ENCODE data around the gene SPIRE2. TPM values are rescaled to one million over a fixed set of nuclear protein-coding genes. Genes with fewer than 3 reads are reported as not detected.

The SPIRE2 gene
- total and polyA plus RNA-seq, 2 of the 13 experiments (the other 11 are each of a cell fraction or from before 2014, with no cell fraction given): 13.3 to 37.5 TPM

DNA sequence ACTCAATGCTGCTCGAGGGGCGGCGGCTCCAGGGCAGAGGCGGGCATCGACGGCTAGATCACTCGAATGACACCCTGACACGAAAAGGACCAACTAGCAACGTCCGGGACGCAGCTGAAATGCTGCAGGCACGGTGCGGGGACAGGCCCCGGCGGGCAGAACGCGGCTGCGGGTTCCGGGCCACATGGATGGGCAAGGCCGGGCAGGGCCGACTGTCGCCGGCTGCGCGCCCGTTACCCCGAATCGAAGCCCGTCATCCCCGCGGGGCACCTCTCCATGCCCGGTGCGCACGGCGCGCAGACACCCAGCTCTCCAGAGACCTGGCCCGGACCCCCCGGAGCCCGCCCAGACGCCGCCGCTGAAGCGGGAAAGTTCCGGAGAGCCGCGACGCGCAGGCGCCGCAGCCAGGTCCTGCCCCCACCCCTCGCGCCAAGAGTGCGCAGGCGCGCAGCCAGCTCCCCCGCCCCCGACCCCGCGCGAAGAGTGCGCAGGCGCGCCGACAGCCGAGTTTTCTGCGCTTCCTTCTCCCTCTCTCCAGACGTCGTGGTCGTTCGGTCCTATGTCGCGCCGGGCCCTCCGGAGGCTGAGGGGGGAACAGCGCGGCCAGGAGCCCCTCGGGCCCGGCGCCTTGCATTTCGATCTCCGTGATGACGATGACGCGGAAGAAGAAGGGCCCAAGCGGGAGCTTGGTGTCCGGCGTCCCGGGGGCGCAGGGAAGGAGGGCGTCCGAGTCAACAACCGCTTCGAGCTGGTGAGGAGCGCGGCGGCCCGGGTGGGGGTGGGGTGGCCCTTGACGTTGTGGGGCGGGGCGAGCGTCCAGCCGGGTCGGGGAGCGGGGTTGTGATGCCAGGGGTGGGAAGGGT lies 45.1 kb downstream of the SPIRE2 start, which contains the start of gene TCF25 (continued):
- peak in 1 of 2 experiments; percentile 78; a peak in 2 of 4 replicates for TF ChIP-seq HMGXB4 (CRISPR knock-in tag; IDR thresholded peaks at IDR 0.05; ENCODE audit: borderline replicate concordance in 1 of 2, low read depth in 1 of 2)
- peak; percentile 89; the same call in 1 of the 2 replicates for TF ChIP-seq NRL (CRISPR knock-in tag; IDR thresholded peaks at IDR 0.05; ENCODE audit: borderline replicate concordance)
- TF ChIP-seq ZNF101 (CRISPR knock-in tag; IDR thresholded peaks at IDR 0.05; ENCODE audit: borderline replicate concordance, low read depth): peak; percentile 20; the same call in 1 of the 2 replicates
- TF ChIP-seq ZNF329 (CRISPR knock-in tag; IDR thresholded peaks at IDR 0.05; ENCODE audit: low read depth): peak; percentile 77; the same call in 1 of the 2 replicates
- no peak for TF ChIP-seq ZNF260 (CRISPR knock-in tag; IDR thresholded peaks at IDR 0.05; ENCODE audit: borderline replicate concordance, low read depth)
- peak; percentile 1; the same call in 1 of the 2 replicates for TF ChIP-seq MIER2 (CRISPR knock-in tag; IDR thresholded peaks at IDR 0.05)
- no peak; the same call in none of the 2 replicates for TF ChIP-seq ZSCAN9 (CRISPR knock-in tag; IDR thresholded peaks at IDR 0.05; ENCODE audit: borderline replicate concordance)
- TF ChIP-seq SRSF1 (optimal IDR thresholded peaks at IDR 0.05; ENCODE audit: low read depth, low read length): no peak
- TF ChIP-seq ZNF326 (CRISPR knock-in tag; IDR thresholded peaks at IDR 0.05; ENCODE audit: borderline replicate concordance): 0 out of 2 replicates have a peak, but pooled peaks have one; percentile 34
- no peak for TF ChIP-seq ZFP1 (CRISPR knock-in tag; IDR thresholded peaks at IDR 0.05)
- no peak for TF ChIP-seq CEBPZ (IDR thresholded peaks at IDR 0.05; ENCODE audit: low read length)
- TF ChIP-seq CBX2 (IDR thresholded peaks at IDR 0.05; ENCODE audit: low read depth, low read length): no peak
- no peak for TF ChIP-seq CBX2 (CRISPR knock-in tag; IDR thresholded peaks at IDR 0.05; ENCODE audit: low read depth)
- TF ChIP-seq ZNF225 (CRISPR knock-in tag; IDR thresholded peaks at IDR 0.05): peak; percentile 69; the same call in 1 of the 2 replicates
- TF ChIP-seq, protein P1, sequence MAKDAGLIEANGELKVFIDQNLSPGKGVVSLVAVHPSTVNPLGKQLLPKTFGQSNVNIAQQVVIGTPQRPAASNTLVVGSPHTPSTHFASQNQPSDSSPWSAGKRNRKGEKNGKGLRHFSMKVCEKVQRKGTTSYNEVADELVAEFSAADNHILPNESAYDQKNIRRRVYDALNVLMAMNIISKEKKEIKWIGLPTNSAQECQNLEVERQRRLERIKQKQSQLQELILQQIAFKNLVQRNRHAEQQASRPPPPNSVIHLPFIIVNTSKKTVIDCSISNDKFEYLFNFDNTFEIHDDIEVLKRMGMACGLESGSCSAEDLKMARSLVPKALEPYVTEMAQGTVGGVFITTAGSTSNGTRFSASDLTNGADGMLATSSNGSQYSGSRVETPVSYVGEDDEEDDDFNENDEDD (CRISPR knock-in tag; IDR thresholded peaks at IDR 0.05; ENCODE audit: borderline replicate concordance): peak; percentile 89
- no peak for TF ChIP-seq NFYB (CRISPR knock-in tag; IDR thresholded peaks at IDR 0.05)
- peak; percentile 78; the same call in 1 of the 2 replicates for TF ChIP-seq ZFP41 (CRISPR knock-in tag; IDR thresholded peaks at IDR 0.05; ENCODE audit: borderline replicate concordance)
- TF ChIP-seq MEIS2 (CRISPR knock-in tag; IDR thresholded peaks at IDR 0.05): no peak; the same call in 1 of the 2 replicates
- peak; percentile 85; the same call in 1 of the 2 replicates for TF ChIP-seq ZNF761 (CRISPR knock-in tag; conservative IDR thresholded peaks at IDR 0.05)
- 0 out of 2 replicates have a peak, but pooled peaks have one; percentile 18 for TF ChIP-seq NFKBIZ (CRISPR knock-in tag; IDR thresholded peaks at IDR 0.05)

Measured in HepG2 (cell line).